NOMO-1 treated with dmso at 0.1 percent for 144 hours (cell line): ENCODE results near the gene MPPED1.

Source experiments
- DNase-seq: peaks from one replicate; lab custom pipeline; 2025; ENCODE audit not compliant: unreplicated experiment; lab: John Stamatoyannopoulos, UW

MPPED1 gene

DNA sequence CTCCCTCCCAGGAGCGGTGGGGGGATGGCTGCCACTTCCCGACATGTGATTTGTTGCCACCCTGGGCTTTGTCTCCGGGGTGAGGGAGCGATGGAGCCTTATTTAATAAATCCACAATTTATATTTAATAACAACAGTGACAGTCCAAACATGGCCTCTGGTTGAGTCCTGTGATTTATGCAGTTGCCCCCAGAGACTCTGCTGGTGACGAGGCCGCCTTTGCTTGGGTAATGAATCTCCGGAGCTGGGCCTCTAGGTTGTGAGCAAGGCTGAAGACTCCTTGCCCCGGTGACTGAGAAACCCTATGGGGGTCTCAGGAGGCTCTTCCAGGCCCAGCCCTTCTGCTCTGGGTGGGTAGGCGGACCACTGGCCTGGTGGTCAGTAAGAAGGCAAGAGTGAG lies 16.7 kb downstream of the MPPED1 start:
- DNase-seq, result no peak

DNA sequence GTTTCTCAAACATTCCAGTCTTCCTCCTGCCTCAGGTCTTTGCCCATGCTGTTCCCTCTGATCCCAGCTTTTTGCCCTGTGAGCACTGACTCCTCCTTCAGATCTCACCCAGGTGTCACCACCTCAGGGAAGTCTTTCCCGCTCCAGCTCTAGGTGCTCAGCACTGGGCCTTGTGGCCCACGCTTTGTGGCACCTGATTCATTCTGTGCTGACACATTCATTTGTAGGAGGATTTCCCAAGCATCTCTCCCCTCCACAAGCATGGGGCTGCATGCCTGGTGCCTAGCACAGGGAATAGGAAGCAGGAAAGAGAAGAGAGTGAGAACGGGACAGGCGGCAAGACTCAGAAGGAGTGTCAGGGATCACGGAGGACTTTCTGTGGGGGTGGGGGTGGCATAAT lies 17.6 kb downstream of the MPPED1 start:
- no peak for DNase-seq

DNA sequence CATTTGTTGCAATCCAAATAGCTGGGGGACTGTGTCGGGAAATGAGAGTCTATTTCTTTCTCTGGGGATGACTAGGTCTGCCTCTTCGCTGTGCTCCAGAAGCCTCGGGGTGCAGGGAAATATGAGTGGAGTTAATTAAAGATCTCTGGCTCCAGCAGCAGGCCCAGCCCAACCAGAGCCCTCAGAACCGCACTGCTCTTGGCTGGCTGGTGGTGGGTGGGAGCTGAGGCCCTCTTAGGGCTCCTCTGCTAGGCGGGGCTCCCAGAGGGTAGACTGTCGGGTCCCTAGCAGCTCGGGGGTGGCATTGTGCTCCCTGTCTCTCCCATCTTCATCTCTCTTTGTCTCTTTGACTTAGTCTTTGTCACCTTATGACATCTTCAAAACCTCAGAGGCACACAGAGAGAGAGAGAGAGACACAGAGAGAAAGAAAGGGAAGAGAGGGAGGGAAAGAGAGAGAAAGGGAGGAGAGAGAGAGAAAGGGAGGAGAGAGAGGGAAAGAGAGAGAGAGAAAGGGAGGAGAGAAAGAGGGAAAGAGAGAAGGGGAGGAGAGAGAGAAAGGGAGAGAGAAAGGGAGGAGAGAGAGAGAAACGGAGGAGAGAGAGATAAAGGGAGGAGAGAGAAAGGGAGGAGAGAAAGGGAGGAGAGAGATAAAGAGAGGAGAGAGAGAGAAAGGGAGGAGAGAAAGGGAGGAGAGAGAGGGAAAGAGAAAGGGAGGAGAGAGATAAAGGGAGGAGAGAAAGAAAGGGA lies 20.2 kb downstream of the MPPED1 start:
- DNase-seq, result no peak

DNA sequence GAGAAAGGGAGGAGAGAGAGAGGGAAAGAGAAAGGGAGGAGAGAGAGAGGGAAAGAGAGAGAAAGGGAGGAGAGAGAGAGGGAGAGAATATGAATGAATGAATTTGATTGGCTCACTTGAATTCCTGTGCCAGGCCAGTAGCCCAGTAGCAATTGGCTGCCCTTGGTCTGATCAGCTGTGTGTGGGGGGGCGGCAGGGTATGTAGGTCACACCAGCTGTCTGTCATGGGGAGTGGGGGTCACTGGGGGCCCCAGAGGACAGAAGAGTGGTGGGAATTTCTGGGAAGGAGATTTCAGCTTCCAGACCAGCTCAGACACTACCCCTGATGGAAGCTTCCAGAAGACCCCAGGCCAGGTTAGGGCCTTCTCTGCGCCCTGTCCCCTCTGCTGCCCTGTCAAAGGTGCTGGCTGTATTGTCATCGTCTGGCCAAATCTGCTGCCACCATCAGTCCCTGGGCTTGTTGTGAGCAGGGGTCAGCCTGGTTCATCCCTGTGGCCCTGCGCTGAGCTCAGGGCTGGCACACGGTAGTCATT lies 21.1 kb downstream of the MPPED1 start:
- DNase-seq, result no peak

DNA sequence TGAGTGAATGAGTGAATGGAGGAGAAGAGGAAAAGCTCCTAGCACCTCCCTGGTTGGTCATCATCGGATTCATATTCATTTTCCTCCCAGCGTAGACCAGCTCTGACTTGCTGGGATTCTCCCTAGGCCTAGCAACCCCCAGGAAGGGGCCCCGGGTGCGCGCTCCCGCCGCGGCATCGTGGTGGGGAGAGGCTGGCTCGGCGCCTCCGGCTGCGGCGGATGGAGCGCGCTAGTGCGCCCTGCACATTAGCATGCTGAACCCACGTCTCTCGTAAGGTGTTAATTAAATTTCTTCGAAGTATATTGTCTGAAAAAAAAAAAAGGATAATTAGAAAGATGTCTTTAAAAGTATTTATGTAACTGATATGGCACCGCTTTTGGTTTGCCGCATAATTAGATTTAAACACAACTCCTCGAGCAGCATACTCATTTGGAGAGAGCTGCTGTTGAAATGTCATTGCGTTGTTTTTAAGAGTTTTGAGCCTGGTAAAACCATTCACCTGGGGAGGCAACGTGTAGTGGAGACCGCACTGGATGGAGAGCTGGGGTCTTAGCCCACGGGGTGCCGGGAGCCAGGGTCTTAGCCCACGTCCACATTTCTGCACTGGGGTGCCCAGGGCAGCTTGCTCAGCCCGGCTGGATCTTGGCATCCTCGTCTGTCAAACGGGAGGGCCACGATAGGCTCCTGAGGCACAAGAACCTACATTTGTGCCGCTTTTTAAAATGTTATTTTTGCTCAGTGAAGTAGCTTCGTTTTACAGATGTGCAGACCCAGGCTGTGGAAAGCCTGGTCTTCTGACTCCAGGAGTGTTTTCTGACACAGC lies 21.8 kb downstream of the MPPED1 start:
- no peak for DNase-seq

DNA sequence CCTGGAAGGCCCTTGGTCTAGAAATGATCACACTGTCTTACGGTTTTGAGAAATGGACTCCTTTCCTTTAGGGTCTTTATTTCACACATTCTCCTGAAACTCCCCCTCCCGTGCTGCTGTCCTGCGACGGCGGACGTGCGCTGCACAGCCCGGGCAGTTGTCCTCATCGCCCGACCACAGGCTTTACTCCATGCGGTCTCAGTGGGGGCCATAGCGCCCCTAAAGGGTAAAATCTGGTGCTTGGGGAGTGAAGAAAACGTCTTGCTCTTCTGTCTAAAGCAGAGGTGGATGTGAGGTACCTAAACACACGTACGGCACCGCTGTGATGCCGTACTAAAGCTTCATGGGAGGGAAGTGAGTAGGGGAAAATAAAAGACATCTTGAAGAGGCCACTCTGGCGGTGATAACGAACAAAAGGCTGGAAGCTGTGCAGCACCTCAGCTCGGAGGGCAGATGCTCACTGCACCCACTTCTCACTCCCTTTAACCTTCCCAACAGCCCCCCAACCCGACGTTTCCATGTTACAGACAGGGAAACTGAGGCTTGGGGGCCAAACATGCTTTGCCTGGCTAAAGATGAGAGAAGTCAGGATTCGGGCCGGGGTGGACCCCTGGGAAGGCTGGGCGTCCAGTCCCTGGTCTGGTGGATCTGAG lies 22.6 kb downstream of the MPPED1 start:
- DNase-seq, result no peak

DNA sequence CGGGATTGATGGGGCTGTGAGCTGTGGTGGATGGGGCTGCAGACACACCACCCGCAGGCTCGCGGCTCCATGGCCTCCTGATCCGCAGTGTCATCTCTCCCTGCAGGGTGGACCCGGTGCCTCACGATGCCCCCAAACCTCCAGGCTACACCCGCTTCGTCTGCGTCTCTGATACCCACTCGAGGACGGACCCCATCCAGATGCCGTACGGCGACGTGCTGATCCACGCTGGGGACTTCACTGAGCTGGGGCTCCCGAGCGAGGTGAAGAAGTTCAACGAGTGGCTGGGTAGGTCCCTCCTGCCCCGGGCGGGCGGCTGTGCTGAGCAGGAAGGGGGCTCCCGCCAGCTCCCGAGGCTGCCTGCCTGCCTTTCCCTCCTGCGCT lies 23.1 kb downstream of the MPPED1 start:
- no peak for DNase-seq

DNA sequence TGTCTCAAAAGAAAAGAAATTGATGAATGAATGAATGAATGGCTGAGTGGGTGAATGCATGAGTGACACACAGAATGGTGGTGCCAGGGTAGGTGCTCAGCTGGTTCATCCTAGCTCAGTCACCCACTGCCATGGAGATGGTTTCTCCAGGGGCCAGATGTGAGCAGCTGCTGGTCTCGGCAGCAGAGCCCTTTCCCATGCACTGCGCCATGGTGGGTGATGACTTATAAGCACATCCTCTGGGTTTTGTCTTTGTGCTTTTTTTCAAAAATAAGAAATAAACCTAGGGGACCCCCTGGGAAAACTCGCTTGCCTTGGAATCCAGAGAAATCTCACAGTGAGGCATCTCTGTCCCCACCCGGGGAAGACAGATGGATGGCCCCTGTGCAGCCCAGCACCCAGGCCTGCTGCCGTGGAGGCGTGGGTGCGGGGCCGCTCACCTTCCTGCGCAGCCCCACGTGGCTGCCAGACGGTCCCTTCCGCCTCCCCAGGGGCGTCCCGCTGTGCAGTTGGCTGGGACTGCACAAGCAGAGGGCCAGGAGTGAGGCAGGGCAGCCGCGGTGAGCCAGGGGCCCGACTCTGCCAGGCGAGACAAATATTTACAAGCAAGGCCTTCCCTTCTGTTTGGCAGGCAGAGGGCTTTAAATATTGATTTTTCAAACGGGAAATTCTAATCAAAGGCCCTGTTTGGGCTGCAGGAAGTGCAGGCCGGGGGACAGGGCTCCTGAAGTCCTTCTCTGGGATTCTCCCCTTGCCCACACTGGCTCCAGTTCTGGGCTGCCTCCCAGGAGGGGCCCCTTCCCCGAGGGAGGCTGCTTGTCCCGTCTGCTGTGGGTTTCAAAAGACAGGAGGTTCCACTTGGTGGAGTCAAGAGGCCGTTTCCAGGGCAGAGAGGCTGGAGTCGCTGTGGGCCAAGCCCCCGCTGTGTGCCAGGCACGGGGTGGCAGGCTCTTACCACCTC lies 24.3 kb downstream of the MPPED1 start:
- no peak for DNase-seq

DNA sequence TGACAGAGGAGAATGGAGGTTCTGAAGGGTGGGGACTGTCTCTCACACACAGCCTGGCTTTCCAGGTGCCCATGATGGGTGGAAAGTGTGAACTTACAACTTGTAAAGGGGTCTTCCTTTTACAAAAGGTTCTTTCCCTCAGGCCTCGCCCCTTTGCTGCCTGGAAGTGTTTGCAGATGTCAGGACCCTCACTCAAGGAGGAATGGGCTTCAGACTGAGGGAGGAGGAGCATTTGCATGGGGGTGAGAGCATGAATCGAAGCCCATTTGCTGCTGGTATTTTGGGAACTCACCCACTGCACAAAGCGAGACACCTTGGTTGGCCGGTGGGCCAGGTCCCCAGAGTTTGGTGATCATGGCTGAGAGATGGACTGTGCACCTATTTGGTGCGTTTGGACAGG lies 25.1 kb downstream of the MPPED1 start:
- no peak for DNase-seq

DNA sequence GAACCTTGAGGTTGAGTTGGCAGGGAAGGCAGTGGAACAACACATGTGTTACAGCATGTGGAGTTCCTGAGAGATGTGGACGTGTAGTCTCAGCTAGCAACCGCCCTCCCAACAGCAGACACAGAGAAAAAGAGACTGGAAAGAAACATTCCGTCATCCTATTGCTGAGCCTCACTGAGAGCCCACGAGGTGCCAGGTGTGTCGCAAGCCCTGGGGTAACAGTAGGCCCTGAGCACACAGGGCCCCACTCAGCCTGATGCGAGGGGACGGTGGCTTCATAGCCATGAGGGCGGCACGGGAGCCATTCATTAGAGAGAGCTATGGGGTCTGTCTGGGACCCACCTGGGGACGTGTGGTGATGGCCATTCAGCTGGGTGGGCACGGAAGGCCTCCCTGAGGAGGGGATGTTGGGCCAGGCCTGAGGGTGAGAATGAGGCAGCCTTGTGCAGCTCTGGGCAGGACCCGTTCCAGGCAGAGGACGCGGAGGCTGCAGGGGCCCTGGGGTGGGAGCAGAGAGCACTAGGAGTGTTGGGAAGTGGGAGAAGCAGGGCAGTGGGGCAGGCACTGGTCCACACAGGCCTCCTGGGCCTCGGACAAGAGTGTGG lies 26.2 kb downstream of the MPPED1 start:
- no peak for DNase-seq

DNA sequence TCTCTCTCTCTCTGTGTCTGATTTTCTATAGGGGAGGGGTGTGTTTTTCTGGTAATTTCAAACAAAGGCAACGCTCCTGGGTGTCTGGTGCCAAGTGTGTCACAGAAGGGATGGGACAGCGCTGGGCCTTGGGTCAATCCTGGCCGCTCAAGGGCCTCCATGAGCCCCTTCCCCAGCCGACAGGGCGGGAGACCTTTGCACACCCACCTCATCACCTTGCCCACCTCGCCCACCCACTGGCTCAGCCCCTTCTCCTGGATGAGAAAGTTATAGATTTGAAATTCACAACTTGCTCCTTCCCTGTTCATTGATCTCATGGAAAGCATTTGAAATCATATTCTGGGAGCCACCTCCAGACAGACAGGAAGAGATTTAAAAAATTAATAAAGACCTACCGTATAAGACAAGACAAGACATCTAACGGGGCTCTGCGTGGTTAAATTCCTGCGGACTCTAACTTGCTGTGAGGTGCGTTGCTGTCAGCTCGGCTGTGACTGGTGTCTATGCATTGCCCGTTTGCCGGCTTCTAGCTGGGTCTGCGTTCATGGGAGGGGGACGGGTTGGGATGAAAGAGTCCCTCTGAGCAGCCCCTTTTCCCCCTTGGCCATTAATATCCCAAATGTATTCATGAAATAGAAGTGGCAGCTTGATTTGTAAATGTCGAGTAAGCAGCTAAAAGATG lies 27.0 kb downstream of the MPPED1 start:
- no peak for DNase-seq

DNA sequence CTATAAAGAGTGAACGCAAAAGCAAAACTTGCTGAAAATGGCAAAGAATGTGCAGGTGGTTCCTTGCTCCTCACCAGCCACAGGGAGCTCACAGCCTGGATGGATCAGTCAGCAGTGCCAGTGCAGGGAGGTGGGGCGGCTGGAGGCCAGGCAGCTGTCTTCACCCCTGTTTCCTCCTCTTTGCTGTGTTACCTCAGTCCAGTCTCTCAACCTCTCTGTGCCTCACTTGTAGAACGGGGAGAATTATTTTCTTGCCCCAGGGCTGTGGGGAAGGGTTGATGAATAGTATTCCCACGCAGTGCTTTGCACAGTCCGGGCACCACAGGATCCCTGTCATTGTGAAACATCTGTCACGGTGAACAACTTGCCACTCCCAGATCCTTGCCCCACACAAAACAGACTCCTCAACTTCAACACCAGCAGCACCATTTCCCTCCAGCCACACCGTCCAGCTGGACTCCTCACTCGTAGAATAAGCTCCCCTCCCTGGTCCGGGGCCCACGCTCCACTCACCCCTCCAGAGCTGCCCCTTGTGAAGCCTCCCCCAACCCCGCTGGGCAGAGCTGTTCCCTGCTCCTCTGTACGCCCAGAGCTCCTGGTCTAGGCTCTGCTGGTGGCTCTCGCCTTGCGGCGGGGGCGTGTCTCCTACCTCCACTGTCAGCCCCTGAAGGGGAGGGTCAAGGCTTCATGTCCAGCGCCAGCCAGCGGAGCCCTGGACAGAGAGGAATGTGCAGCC lies 27.7 kb downstream of the MPPED1 start:
- no peak for DNase-seq

DNA sequence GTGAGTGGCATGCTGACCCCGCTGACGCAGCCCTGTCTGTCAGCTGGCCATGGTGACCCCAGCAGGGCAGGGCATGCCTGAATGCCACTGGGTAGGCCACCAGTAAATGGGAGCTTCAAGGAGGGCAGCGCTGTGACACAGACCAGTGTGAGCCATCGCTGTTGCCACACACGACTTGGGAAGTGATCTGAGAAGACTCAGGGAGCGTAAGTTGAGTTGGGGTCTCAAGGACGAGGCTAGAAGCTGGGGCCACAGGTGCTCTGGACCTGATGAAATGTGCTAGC lies 28.2 kb downstream of the MPPED1 start:
- DNase-seq, result no peak

DNA sequence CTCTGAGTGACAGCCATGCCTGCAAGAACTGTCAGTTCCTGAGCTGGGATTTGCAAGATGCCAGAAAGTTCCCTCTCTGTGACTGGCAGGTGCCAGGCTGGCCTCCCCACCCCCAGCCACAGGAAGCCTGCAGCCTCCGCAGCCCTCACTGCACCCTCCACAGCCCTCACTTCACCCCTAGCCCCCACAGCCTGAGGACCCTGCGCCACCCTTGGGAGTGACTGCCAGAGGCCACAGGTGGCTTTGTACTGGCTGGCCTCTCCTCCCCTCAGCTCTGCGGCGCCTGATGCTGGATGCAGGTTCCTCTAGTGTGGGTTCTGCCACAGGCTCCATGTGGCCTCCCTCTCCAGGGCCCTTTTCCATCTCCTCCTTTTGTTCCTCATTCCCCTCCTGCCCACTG lies 28.7 kb downstream of the MPPED1 start:
- no peak for DNase-seq

DNA sequence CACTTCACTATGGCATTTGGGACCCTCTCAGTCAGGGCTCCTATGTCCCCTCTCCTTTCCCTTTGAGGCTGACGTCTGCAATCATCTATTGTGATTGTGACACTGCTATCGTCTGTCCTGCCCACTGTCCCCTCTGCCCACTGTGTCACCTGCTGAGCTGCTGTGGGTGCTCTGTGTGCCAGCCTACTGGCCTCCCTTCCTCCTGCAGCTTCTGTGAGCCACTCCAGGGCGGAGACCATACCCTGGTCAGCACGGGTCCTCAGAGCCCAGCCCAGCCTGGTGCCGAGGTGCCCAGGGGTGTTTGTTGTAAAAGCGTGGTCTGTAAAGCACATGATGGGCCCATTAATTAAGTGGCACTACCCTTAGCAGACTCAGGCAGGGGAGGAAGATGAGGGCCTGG lies 29.4 kb downstream of the MPPED1 start:
- no peak for DNase-seq

DNA sequence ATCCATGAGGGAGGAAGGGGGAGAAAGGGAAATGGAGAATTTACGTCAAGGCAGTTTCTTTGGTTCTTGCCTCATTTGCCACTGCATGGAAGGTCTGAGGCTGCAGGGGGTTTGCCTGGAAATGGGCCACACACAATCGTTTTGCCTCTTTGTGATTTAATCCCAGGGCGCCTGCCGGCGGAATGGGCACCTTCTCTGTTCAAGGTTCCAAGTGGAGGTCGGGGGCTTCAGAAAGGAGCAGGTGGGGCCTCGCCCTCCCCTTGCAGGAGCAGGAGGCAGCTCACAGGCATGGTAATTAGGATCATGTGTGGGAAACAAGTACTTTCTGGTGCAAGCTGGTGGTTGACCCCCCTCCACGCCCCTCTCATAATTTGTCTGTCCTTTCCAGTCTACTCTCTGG lies 29.9 kb downstream of the MPPED1 start:
- DNase-seq, result no peak

DNA sequence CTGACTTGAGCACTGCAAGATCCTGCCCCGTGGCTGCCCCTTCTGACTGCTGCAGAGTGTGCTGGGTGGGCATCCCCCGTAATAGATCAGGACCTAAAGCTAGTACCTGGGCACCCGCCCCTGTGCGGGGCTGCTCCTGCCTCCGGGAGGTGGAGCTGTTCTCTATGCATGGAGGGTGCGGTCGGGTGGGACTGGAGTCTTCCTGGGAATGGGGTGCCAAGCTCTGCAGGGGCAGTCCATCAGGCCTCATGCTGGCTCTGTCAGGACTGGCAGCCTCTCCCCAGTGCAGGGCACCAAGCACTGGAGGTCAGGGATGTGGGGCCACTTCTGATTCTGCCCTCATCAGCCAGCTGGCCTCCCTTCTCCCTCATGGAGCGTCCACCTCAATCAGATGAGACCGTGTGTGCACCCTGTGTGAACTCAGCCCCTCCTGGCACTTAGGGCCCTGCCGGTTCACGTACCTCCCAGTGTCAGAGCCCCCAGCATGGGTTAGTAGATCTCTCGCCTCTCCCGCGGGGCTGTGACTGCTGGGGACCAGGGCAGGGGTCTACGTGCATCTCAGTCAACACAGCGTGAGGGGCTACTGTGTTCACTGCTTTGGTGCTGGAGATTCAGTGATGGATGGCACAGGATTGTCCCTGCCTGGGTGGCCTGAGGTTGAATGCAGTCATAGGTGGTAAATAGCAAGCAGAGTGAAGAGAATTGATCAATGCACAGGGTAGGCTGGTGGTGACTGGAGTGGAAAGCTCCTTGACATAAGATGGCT lies 30.8 kb downstream of the MPPED1 start:
- DNase-seq, result no peak

DNA sequence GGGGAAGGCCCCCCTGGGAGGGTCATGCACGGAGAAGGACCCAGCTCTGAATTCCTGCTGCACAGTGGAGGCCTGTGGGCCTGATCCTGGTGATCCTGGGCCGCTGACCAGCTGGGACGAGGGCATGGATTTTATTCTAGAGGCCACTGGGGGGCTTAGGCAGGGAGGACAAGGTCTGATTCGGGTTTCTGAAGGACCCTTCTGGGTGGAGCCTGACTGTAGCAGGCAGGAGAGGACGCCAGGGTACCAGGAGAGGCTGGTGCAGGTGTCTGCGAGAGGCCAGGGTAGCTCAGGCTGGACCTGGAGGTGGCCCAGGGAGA lies 31.3 kb downstream of the MPPED1 start:
- DNase-seq, result no peak
